ENCODE results near the gene PANX2.
"Not testable (repeated sequence)": the region's sequence is repeated elsewhere in the genome, so short reads cannot be mapped to it uniquely, and the experiment has no call there.

PANX2 gene

DNA sequence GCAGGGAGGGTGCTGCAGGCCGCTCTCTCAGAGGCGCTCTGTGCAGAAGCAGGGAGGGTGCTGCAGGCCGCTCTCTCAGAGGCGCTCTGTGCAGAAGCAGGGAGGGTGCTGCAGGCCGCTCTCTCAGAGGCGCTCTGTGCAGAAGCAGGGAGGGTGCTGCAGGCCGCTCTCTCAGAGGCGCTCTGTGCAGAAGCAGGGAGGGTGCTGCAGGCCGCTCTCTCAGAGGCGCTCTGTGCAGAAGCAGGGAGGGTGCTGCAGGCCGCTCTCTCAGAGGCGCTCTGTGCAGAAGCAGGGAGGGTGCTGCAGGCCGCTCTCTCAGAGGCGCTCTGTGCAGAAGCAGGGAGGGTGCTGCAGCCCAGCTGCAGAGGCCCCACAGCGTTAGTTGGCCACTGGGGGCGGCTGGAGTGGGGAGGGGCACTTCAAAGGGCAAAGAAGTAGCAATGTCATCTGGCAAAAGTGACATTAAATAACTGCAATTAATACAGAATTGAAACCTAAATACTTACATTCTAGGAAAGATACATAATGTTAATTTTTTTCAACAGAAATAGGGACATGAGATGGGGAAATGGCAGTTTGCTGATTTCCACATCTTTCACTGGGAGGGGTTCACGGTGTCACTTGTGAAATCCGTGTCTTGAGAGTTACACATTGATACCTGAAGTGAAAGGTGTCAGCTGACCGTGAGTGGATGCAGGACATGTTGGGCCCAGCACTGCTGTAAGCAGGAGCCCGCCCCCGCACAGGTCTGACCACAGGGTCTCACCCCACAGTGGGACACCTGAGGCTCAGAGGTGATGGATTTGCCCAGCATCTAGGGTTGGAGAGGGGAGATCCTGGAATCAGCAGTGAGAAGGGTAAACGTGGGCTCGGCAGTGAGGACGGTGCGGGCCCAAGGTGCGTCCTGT lies 23.0 kb upstream of the PANX2 start:
- DNase-seq = not testable (repeated sequence)

DNA sequence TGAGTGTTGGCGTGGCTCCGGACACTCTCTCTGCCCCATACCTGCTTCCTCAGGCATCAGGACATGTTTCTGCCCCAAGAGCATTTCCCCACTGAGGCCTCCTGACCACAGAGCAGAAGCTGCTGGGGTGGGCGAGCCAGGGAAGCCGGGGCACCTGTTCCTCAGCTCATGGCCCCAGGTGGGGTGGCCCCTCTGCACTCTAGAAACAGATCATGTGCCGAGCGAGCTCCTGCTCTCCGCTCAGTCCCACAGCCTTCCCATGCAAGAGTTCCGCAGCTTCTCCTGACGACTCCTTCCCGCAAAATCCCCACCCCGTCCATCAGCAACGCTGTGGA lies 22.4 kb upstream of the PANX2 start:
- DNase-seq = no peak

DNA sequence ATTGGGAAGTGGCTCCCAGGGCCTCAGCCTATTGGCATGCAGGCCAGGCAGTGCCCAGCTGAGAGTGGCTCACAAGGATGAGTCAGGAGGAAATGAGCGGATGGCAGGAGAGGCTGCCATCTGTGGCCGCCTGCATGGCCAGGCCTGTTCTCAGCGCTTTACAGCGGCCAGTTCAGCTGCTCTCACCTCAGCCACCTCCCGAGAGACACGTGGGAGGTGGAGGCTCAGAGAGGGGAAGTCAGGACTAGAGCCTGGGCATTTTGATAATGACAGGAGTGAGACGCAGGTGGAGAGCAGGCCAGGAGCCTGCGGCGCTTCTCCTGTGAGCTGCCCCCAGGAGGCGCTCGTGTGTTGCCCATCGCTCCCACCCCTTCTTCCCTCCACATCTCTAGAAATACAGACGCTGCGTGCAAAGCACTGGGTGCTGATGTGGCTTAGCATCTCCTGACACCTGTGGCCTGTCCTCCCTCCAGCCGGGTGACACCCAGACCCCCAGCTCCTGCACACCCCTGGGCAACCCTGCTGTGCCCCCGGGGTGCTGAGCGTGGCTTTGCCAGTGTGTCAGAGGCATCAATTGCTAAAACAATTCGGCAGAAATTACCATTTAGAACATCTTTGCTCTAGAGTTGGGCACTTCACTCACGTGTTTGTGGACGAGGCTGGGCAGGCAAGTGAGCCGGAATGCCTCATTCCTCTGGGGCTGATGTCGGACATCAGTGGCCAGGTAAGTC lies 21.4 kb upstream of the PANX2 start:
- DNase-seq = peak; percentile 47

DNA sequence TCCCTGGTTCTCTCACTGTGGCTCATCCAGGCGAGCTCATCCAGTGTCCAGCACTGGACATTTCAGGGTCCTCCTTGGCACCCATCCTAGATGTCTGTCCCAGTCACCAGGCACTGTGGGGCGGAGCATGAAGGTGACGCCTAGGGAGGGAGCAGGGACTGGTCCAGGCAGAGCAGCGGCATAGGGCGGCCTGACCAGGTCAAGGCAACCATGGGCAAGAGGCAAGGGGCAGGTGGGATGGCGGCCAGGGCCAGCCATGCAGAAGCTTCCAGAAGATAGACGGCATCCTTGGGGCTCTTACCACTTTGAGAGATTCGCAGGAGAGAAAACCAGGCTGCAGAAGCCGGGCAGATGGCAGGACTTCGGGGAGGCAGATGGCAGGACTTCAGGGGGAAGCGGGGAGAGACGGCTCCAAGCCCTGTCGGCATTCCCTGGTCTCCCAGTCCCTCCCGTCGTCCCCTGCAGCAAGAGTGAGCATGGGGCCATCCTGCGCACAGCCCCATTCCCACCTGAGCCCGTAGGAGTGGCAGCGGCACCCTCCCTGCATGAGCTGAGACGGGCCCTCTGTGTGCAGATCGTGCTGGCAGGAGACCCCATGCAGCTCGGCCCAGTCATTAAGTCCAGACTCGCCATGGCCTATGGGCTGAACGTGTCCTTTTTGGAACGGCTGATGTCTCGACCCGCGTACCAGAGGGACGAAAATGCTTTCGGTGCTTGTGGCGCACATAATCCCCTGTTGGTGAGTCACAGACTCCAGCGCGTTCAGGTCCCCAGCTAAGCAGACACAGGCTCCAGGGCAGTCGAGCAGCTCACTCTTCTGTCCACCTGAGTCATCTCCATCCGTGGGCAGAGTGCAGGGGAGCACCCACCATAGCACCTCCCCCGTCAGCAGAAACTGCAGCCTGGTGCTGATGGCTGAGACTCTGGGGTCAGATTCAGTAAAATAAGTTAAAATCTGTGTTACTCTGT lies 20.1 kb upstream of the PANX2 start:
- DNase-seq = no peak

DNA sequence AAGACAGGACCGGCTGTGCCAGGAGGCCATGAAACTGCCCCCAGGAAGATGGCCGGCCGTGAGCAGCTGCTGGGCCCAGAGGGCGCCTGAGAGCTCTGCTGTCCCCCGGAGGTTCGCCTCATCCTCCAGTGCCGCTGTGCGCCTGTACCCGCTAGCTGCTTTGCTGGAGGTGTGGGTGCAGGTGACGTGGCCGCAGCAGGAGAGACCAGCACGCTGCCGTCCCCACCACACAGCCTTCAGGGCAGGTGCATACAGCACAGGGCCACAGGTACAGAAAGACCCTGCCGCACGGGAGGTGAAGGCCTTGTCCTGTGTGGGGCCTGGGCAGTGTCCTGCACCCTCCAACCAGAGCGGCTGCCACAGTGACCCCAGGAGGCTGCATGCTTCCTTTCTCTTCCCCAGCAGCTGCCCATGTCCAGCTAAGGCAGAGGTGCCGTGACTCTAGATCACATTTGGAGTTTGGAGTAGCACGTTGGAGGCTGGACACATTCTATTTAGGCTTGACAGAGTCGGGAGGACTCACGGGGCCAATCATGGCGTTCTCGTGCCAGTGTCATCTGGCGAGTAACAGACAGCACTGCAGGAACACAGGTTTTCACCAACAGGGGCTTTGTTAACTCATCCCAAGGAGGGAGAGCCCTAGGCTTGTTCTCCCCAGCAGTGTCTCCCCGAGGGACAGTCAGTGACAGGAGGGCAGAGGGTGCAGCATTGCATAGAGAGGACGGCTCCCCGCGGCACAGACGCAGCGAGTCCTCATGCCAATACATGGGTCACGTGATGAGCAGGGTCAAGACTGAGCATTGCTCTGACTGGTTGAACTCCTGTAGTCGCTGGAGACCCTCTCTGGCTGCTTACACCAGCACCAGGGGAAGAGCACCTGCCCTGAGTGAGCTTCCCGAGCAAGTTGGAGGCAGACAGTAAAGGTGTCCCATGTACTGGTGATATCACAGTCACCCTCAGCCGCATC lies 18.7 kb upstream of the PANX2 start:
- no peak for DNase-seq

DNA sequence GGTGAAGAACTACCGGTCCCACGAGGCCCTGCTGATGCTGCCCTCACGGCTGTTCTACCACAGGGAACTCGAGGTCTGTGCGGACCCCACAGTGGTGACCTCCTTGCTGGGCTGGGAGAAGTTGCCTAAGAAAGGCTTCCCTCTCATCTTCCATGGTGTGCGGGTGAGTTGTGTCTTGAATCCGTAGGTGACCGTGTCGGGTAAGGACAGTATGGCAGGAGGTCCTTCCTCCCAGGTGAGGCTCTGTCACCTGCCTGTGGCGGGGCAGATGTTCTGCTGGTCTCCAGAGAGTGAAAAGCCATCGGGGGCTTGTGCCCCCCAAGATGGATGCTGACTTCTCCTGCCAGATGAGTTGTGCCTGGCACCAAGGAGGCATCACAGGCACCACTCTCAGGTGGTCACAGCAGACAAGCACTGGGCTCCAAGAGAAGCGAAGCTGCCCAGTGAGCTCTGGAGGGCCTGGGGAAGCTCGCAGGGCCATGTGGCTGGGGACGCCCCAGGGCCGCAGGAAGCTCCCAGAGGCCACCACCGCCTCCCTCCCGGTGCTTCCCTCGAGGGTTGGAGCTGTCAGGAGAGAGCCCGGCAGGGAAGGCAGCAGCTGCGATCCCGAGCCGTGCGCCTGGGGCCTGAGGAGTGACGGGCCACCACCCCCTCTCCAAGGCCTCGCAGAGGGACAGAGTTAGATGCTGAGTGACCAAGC lies 17.3 kb upstream of the PANX2 start:
- DNase-seq = no peak

DNA sequence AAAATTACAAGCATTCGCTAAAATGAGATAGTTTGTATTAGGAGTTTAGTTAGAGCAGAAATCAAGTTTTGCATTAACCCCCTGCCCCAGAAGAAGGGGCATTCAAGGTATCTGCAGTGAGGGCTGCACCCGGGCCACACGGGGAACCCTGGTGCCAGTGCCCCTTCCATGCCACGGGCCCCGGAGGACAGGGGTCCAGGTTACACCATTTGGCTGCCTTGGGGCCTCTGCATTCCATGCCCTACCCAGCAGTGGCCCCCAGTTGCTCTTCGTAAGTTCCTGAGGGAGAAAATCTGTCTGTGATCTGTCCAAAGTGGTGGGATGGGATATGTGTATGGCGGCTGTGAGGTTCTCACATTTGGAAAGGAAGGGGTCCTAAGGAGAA lies 16.8 kb upstream of the PANX2 start:
- DNase-seq = no peak

DNA sequence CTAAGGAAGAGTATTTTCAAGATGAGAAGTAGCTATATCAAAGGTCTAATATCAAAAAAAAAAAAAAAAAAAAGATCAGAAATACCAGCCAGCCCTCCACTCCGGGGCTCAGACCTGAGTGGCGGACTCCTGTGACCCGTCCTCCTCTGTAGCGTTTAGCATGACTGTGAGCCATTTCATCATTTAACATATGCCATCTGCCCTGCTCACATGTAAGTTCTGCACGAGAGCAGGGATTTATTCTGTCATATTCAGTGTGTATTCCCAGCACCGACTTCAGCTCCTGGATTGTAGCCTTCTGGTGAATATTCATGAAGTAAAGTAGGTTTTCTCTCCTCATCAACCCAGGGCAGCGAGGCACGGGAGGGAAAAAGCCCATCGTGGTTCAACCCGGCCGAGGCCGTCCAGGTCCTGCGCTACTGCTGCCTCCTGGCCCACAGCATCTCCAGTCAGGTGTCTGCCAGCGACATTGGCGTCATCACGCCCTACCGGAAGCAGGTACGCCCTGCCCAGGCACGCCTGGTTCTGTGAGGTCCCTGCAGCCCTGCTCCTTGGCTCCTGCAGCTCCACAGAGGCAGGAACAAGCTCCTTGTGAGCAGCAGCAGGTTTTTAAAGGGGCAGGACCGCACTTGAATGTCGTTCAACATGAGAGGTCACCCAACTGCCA lies 12.7 kb upstream of the PANX2 start:
- DNase-seq = no peak

DNA sequence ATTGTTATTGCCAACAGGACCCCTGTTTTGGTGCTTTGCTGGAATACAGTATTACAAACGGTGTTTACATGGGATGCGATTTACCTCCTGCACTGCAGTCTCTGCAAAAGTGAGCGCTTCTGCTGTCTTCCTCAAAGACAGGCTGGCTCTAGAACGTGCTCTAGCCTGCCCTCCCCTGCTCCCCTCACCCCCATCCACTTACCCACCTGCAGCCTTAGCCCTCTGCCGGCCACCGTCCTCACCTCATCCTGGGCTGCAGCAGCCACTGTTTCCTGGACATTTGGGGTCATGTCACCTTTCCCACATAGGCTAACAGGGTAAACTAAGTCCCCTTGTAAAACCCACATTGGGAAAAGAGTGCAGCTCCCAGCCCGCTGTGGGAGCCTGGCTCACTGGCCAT lies 9.6 kb upstream of the PANX2 start:
- DNase-seq = no peak

DNA sequence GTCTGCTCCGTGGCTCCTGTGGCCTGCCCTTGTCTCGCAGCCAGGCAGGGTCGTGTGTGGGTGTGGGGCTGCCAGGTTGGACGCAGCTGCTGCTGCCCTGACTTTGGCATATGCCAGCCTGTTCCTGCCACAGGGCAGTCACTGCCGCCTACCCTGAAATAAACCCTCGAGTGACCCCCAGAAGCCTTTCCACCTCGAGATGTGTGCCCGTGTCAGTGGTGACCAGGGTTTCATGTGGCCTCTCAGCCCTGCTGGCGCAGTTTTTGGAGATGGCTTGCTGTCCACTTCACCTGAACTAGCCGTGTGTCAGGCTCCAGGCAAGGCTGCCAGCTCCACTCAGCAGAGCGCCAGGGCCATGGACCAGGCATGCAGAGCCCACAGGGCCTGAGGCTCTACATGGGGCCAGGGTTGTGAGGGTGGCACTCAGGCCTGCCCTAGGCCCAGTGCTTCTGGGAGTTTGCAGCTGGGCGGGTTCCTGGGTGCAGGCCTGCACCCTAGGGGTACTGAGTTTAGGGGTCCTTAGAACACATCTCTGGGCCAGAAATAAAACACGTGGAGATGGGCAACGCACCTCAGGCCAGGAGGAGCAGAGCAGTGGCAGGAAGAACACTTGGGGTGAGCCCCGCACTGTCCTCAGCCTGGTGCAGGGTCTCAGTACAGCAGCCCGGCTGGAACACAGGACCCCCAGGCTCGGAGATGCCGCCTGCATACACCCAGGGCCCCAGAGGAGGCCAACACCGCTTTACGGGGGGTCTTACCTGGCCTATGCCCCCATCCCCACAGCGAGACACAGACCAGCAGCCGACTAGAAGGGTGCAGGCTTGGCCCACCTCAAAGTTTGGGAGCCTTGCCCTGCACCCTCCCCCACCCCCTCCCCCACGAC lies 8.8 kb upstream of the PANX2 start:
- no peak for DNase-seq

DNA sequence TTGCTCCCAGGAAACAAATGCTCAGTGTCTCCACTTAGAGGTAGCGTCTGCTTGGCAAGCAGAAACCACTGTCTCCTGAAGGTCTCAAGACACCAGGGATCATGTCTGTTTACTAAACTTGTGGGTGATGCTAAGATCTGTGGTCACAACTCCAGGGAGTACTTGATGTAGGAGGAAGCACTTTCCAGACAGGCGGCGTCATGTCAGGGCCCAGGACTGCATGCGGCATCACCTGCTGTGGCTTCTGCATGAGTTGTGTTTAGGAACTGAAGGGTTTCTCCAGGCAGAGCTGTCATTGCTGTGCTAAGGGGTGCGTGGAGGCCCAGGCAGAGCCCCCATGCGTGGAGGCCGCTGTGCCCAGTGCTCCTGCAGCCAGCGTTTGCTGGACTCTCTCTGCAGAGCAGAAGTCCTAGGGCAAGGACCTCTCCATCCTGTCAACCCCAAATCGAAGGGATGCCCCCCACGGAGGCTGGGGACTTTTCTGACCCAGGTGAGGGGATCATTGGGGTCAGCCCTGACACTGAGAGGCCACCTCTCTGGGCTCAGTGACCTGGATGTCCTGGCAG lies 8.1 kb upstream of the PANX2 start:
- DNase-seq = no peak

DNA sequence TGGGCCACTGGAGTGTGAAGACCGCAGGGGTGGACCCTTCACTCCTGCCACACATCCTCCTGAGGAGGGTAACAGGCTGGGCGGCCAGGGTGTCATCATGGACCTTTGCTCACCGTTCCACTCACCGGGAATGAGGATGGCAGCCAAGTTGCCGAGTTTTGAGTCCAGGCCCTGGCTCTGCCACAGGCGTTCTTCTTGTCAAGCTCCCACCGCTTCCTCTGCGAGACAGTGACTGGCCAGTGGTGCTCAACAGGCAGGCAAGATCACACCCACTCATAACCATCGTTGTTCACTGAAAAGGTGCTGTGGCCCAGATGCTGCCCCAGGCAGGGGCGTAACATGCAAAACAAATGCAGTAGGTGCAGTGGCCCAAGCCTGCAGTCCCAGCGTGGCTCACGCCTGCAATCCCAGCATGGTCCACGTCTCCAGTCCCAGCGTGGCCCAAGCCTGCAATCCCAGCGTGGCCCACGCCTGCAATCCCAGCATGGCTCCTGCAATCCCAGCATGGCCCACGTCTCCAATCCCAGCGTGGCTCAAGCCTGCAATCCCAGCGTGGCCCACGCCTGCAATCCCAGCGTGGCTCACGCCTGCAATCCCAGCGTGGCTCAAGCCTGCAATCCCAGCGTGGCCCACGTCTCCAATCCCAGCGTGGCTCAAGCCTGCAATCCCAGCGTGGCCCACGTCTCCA lies 5.0 kb upstream of the PANX2 start:
- DNase-seq = no peak

DNA sequence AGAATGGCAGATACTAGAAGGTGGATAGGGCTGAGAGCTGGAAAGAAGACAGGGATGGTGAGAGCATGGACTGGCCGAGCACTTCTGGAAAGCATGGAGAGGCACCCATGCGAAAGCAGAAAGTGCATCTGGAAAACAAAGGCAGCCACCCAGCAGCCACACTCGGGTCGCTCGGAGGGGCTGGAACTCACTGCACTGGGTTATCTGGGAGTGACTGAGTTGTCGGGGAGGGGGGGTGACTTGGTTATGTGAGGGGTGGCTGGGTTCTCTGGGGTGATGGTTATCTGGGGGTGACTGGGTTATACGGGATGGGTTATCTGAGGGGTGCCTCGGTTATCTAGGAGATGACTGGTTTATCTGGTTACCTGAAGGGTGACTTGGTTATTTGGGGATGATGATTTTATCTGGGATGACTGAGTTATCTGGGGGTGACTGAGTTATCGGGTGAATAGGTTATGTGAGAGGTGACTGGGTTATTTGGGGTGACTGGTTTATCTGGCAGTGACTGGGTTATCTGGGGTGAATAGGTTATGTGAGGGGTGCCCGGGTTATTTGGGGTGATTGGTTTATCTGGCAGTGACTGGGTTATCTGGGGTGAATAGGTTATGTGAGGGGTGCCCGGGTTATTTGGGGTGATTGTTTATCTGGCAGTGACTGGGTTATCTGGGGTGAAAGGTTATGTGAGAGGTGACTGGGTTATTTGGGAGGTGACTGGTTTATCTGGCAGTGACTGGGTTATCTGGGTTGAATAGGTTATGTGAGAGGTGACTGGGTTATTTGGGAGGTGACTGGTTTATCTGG lies 2.6 kb upstream of the PANX2 start:
- DNase-seq = no peak

DNA sequence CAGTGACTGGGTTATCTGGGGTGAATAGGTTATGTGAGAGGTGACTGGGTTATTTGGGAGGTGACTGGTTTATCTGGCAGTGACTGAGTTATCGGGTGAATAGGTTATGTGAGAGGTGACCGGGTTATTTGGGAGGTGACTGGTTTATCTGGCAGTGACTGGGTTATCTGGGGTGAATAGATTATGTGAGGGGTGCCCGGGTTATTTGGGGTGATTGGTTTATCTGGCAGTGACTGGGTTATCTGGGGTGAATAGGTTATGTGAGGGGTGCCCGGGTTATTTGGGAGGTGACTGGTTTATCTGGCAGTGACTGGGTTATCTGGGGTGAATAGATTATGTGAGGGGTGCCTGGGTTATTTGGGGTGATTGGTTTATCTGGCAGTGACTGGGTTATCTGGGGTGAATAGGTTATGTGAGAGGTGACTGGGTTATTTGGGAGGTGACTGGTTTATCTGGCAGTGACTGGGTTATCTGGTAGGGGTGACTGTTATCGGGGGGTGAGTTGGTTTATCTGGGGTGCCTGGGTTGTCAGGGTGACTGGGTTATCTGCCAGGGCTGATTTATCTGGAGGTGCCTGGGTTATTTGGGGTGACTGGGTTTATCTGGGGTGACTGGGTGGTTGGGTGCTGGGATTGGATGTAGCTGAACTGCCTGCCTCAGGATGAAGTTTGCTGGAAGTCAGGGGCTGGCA lies 1.9 kb upstream of the PANX2 start:
- DNase-seq = not testable (repeated sequence)

DNA sequence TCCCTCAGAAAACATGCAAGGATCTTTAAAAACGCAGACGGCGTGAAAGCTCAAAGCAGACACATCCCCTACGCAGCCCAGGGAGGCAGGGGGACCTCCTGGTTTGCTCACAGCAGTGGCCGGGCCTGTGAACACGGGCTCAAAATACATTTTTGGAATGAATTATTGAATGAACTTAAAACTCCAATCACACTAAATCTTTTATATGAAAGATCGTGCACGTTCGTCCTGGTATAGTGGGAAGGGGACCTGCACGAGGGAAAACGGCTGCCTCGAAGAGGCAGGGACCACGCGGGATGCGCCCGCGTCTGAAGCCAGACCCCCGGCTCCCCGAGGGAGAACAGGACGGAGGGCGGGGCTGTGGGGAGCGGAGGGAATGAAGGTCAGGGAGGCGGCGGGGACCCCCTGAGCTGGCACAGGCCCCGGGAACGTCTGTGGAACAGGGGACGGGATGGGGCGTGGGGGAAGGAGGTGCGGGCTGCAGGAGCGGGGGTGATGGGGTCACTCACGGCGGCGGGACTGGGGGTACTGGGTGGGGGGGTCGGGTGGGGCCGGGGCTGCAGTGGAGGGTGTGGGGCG lies 1.3 kb upstream of the PANX2 start:
- DNase-seq = no peak

DNA sequence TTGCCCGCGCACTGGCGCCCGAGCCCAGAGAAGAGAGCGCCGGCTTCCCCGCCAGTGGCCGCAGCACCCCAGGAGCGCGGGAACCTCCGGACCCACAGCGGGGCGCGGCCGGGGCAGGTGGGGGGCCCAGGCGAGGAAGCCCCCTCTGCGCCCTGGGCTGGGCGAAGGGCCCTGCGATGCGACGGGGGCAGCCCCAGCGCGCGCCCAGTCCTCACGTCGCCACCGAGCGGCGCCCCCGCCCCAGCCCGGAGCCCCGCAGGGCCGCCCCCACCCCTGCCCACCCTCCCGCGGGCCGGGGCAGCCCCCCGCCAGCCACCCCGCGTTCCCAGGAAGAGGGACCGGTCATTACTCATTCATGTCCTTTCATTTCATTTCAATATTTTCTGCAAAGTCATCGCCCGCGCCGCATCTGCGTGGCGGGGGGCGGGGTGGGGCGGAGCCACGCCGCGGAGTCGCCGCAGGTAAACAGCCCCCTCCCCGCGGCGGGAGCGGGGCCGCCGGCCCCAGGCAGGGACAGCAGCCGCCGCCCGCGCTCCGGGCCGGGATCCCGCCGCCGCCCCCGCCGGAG lies 673 bp upstream of the PANX2 start:
- peak; percentile 29 for DNase-seq

All from fibroblast of skin of back (primary cell).